Naive thymus-derived CD4-positive, alpha-beta T cell (primary cell): ENCODE data around the gene GPC6. TPM values are rescaled to one million over a fixed set of nuclear protein-coding genes. Genes with fewer than 3 reads are reported as not detected.

ENCODE experiments used
- ATAC-seq: fragments of 150-1000 bp; cut with Tn5 transposase; 2 replicates; pipeline ENCODE4 v1.10.0; 2021; ENCODE audit warnings: mild to moderate bottlenecking, moderate library complexity
- CTCF ChIA-PET: fragments of 350-600 bp; sonication (Branson Sonifier 250); formaldehyde crosslinking; loops from one replicate; lab custom pipeline; 2021; ENCODE audit warnings: antibody characterized with exemption; lab: Charles Lee
- POLR2A ChIA-PET: fragments of 350-600 bp; sonication (Branson Sonifier 250); formaldehyde crosslinking; loops from one replicate; lab custom pipeline; 2021; ENCODE audit warnings: antibody characterized with exemption, inconsistent platforms; lab: Charles Lee
- DNase-seq, 9 donors: peaks; one replicate each; pipeline versions ENCODE4 v3.0.0 to v3.0.0-alpha.2; 2020 to 2022; ENCODE audit warnings: mixed read lengths in 1 of 9
- H3K27ac ChIP-seq: one replicate; pipeline ENCODE4 v1.7.0; 2013; ENCODE audit warnings: mild to moderate bottlenecking, low read depth, low read length, moderate library complexity
- H3K27me3 ChIP-seq, 2 donors: one replicate each; pipeline ENCODE4 v1.7.0; 2013; ENCODE audit warnings: low read length in 2 of 2, mild to moderate bottlenecking in 2 of 2, moderate library complexity in 2 of 2; ENCODE audit not compliant: control insufficient read depth in 2 of 2, insufficient read depth in 2 of 2
- H3K36me3 ChIP-seq, 3 experiments: 1 replicate in 2 of 3; 2 replicates in 1 of 3; pipeline ENCODE4 v1.7.0; 2013; ENCODE audit warnings: low read length in 3 of 3, mild to moderate bottlenecking in 3 of 3, moderate library complexity in 1 of 3; ENCODE audit not compliant: insufficient read depth in 3 of 3, control insufficient read depth in 2 of 3
- H3K4me1 ChIP-seq, 2 donors: one replicate each; pipeline ENCODE4 v1.7.0; 2013; ENCODE audit warnings: low read length in 2 of 2, mild to moderate bottlenecking in 2 of 2, moderate library complexity in 1 of 2; ENCODE audit not compliant: control insufficient read depth in 2 of 2, insufficient read depth in 2 of 2
- H3K4me3 ChIP-seq: 2 replicates; pipeline ENCODE4 v1.7.0; 2013; ENCODE audit warnings: mild to moderate bottlenecking, low read length
- H3K9me3 ChIP-seq, 3 experiments: 1 replicate in 2 of 3; 2 replicates in 1 of 3; pipeline ENCODE4 v1.7.0; 2013; ENCODE audit warnings: low read length in 3 of 3; ENCODE audit not compliant: control insufficient read depth in 2 of 3
- H3K27ac Mint-ChIP-seq, 9 donors: one replicate each; pipeline ENCODE4 v1.8.0; 2020 to 2022; ENCODE audit warnings: mixed read lengths in 9 of 9, mild to moderate bottlenecking in 8 of 9, moderate library complexity in 5 of 9, inconsistent platforms in 2 of 9
- H3K27me3 Mint-ChIP-seq, 5 donors: one replicate each; pipeline ENCODE4 v1.8.0; 2021 to 2022; ENCODE audit warnings: mixed read lengths in 5 of 5, mild to moderate bottlenecking in 1 of 5
- H3K36me3 Mint-ChIP-seq, 5 donors: one replicate each; pipeline ENCODE4 v1.8.0; 2020 to 2022; ENCODE audit warnings: mixed read lengths in 5 of 5, mild to moderate bottlenecking in 3 of 5, inconsistent platforms in 1 of 5
- H3K4me1 Mint-ChIP-seq, 7 donors: one replicate each; pipeline ENCODE4 v1.8.0; 2020 to 2022; ENCODE audit warnings: mixed read lengths in 7 of 7, mild to moderate bottlenecking in 3 of 7, inconsistent platforms in 1 of 7
- H3K4me3 Mint-ChIP-seq, 10 donors: one replicate each; pipeline ENCODE4 v1.8.0; 2020 to 2022; ENCODE audit warnings: mild to moderate bottlenecking in 10 of 10, mixed read lengths in 10 of 10, moderate library complexity in 6 of 10, inconsistent platforms in 2 of 10
- H3K9me3 Mint-ChIP-seq, 11 donors: one replicate each; pipeline ENCODE4 v1.8.0; 2020 to 2022; ENCODE audit warnings: mixed read lengths in 11 of 11, mild to moderate bottlenecking in 4 of 11, inconsistent platforms in 1 of 11, moderate library complexity in 1 of 11
- intact Hi-C, 2 donors: fragments of 100-400 bp; cut with micrococcal nuclease; formaldehyde crosslinking; loops; one replicate each; pipeline ENCODE4 v1.15.1; 2023
- polyA plus RNA-seq, 2 donors: library from polyadenylated mRNA; unstranded; fragments of 300-500 nt; fragmentation: Illumina TruSeq; gene quantifications; one replicate each; pipeline ENCODE4 v1.2.3, GENCODE V29; 2021
- total RNA-seq, 6 experiments: library from RNA in 5 of 6; stranded (reverse) in 5 of 6; gene quantifications; 1 replicate in 5 of 6; 2 replicates in 1 of 6; pipeline ENCODE4 v1.2.3 and lab custom pipeline; 2021 to 2026

GPC6 gene
- total and polyA plus RNA-seq, 7 experiments from 2014 or later: not detected

- Histone ChIP-seq H3K27ac (no peak overlapping the region), H3K4me3 (no peak overlapping the region), H3K27me3 (no peaks in the 10 kb centered on the region), H3K9me3 (no peaks in the 10 kb centered on the region), H3K4me1 (peaks cover 19 to 22% of the 10 kb centered on the region in 2 donors), H3K36me3 (no peaks in the 10 kb centered on the region)
- ATAC-seq: no peak
- POLR2A ChIA-PET: no interaction called here
- Mint-ChIP-seq H3K4me1 (peaks cover 16 to 60% (median 40%) of the 10 kb centered on the region in 7 donors), H3K27me3 (no peaks in the 10 kb centered on the region), H3K9me3 (peaks cover 0 to 22% (median 0%) of the 10 kb centered on the region in 11 donors), H3K27ac (no peak overlapping the region), H3K4me3 (no peak overlapping the region), H3K36me3 (peaks cover 0 to 34% (median 4%) of the 10 kb centered on the region in 5 donors)
- intact Hi-C loops: loop anchor here in 1 of 2 donors (5.0 kb wide), 2 partner anchors 82 to 283 kb away; partner anchors contain the start of gene GPR180
- CTCF ChIA-PET: no interaction called here
- DNase-seq: no peak
Measured at GRCh38 chr13:94319501-94319900, 1092.9 kb downstream of the GPC6 start.

GRCh38 chr13:94322925-94323763 is 1096.5 kb downstream of the GPC6 start:
- no peaks in the 10 kb centered on the region for H3K27me3 Mint-ChIP-seq
- DNase-seq (no peak), ATAC-seq (no peak)
- H3K27ac ChIP-seq: peak overlapping the region; percentile 62
- H3K27me3 ChIP-seq: no peaks in the 10 kb centered on the region
- peaks cover 0 to 22% (median 5%) of the 10 kb centered on the region in 11 donors for H3K9me3 Mint-ChIP-seq
- H3K4me3 ChIP-seq: no peak overlapping the region
- H3K4me1 Mint-ChIP-seq: peaks cover 22 to 66% (median 60%) of the 10 kb centered on the region in 7 donors
- H3K4me1 ChIP-seq: peaks cover 37 to 55% of the 10 kb centered on the region in 2 donors
- H3K36me3 Mint-ChIP-seq: peaks cover 4 to 28% (median 9%) of the 10 kb centered on the region in 5 donors
- H3K9me3 ChIP-seq: no peaks in the 10 kb centered on the region
- peak overlapping the region; percentile 51 to 99 (median 81) for H3K27ac Mint-ChIP-seq
- peak overlapping the region in 9 of 10 donors; percentile 8 to 83 (median 72) for H3K4me3 Mint-ChIP-seq
- no peaks in the 10 kb centered on the region for H3K36me3 ChIP-seq
- intact Hi-C loops: loop anchor here (1.0 to 5.0 kb wide), 5 partner anchors 22 to 279 kb away; partner anchors contain the start of gene GPR180 (in 1 of the 2)
- POLR2A ChIA-PET: interaction anchor here (0.6 to 1.6 kb wide), 5 partner anchors 10 to 243 kb away, joined by 3 to 4 read pairs (median 3); no protein-coding TSS in a partner anchor
- CTCF ChIA-PET: interaction anchor here (1.0 to 1.4 kb wide), 4 partner anchors 21 to 86 kb away, joined by 5 to 7 read pairs (median 6); no protein-coding TSS in a partner anchor

GRCh38 chr13:94323764-94324758 is 1097.5 kb downstream of the GPC6 start:
- Mint-ChIP-seq H3K27ac (peak overlapping the region; percentile 74 to 99 (median 93)), H3K4me3 (peak overlapping the region; percentile 50 to 86 (median 76)), H3K4me1 (peaks cover 22 to 72% (median 66%) of the 10 kb centered on the region in 7 donors), H3K9me3 (peaks cover 0 to 22% (median 5%) of the 10 kb centered on the region in 11 donors), H3K36me3 (peaks cover 4 to 28% (median 9%) of the 10 kb centered on the region in 5 donors), H3K27me3 (no peaks in the 10 kb centered on the region)
- DNase-seq (peak in 7 of 9 donors; percentile 48 to 78 (median 71)), ATAC-seq (peak; percentile 94)
- H3K9me3 ChIP-seq: no peaks in the 10 kb centered on the region
- CTCF ChIA-PET: interaction anchor here (1.0 to 1.4 kb wide), 4 partner anchors 20 to 87 kb away, joined by 5 to 7 read pairs (median 6); no protein-coding TSS in a partner anchor
- intact Hi-C loops: loop anchor here (1.0 to 5.0 kb wide), 6 partner anchors 21 to 278 kb away; partner anchors contain the start of gene GPR180 (in 1 of the 2)
- H3K36me3 ChIP-seq: no peaks in the 10 kb centered on the region
- H3K27ac ChIP-seq: peak overlapping the region; percentile 62
- H3K27me3 ChIP-seq: no peaks in the 10 kb centered on the region
- peak overlapping the region; percentile 32 for H3K4me3 ChIP-seq
- POLR2A ChIA-PET: interaction anchor here (0.6 to 1.6 kb wide), 7 partner anchors 12 to 244 kb away, joined by 3 to 4 read pairs (median 3); no protein-coding TSS in a partner anchor
- H3K4me1 ChIP-seq: peaks cover 43 to 62% of the 10 kb centered on the region in 2 donors

DNA sequence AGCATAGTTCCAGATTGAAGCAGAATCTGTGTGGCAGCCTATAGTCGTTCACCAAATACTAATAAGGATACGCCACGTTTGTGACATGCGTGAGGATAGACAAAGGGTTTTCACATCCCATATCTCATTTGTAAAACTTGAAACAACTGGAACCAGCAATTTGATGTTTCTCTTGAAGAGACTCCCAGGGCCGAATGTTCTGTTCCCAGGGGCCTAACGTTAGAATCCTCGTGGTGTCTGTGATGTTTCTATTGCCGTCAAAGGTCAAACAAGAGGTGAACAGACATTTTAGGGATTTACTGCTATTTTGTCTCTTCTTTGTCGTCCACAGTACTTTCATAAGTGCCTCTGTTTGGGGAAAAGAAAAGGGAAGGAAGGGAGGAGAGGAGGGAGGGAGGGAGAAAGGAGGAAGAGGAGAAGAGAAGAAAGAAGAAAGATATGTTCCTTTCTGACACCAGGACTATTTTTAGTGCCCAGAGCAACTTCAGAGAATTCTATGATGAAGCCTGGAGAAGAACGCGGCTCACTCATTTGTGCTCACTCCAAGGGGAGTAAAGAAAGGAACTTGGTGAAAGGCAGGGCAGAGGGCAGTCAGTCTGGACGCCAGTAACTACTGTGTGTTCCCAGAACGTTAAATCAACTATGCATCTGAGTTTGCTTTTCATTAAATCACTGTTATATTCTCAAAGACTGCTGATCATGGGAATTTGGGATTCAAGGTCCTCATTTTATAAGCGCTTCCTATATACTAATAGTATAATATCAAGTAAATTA is 1098.3 kb downstream of the GPC6 start:
- peaks cover 4 to 31% (median 9%) of the 10 kb centered on the region in 5 donors for H3K36me3 Mint-ChIP-seq
- H3K4me1 ChIP-seq: peaks cover 49 to 71% of the 10 kb centered on the region in 2 donors
- H3K27me3 Mint-ChIP-seq: peaks cover 0 to 5% (median 4%) of the 10 kb centered on the region in 5 donors
- intact Hi-C loops: loop anchor here (2.0 to 5.0 kb wide), 7 partner anchors 48 to 277 kb away; partner anchors contain the start of gene GPR180 (in 1 of the 2)
- peaks cover 0 to 4% of the 10 kb centered on the region in 2 donors for H3K27me3 ChIP-seq
- peak overlapping the region; percentile 58 to 98 (median 92) for H3K27ac Mint-ChIP-seq
- peaks cover 0 to 22% (median 5%) of the 10 kb centered on the region in 11 donors for H3K9me3 Mint-ChIP-seq
- DNase-seq (no peak), ATAC-seq (no peak)
- peak overlapping the region in 7 of 10 donors; percentile 12 to 83 (median 55) for H3K4me3 Mint-ChIP-seq
- no peak overlapping the region for H3K4me3 ChIP-seq
- ChIA-PET CTCF (no interaction called here), POLR2A (interaction anchor here (0.7 kb wide), 1 partner anchor 95 kb away, joined by 3 read pairs; no protein-coding TSS in a partner anchor)
- no peaks in the 10 kb centered on the region for H3K9me3 ChIP-seq
- H3K4me1 Mint-ChIP-seq: peaks cover 27 to 81% (median 74%) of the 10 kb centered on the region in 7 donors
- no peak overlapping the region for H3K27ac ChIP-seq
- H3K36me3 ChIP-seq: no peaks in the 10 kb centered on the region

GRCh38 chr13:94325650-94326049 is 1099.0 kb downstream of the GPC6 start:
- intact Hi-C loops: loop anchor here (1.0 to 5.0 kb wide), 5 partner anchors 8 to 223 kb away; no protein-coding TSS in a partner anchor
- Histone ChIP-seq H3K4me3 (no peak overlapping the region), H3K36me3 (no peaks in the 10 kb centered on the region), H3K27me3 (peaks cover 0 to 4% of the 10 kb centered on the region in 2 donors), H3K27ac (no peak overlapping the region), H3K9me3 (no peaks in the 10 kb centered on the region), H3K4me1 (peaks cover 56 to 78% of the 10 kb centered on the region in 2 donors)
- peak overlapping the region in 4 of 9 donors; percentile 29 to 98 (median 56) for H3K27ac Mint-ChIP-seq
- DNase-seq: no peak
- no peak for ATAC-seq
- H3K9me3 Mint-ChIP-seq: peaks cover 0 to 22% (median 5%) of the 10 kb centered on the region in 11 donors
- H3K4me1 Mint-ChIP-seq: peaks cover 34 to 88% (median 81%) of the 10 kb centered on the region in 7 donors
- peaks cover 0 to 12% (median 7%) of the 10 kb centered on the region in 5 donors for H3K27me3 Mint-ChIP-seq
- H3K36me3 Mint-ChIP-seq: peaks cover 4 to 33% (median 9%) of the 10 kb centered on the region in 5 donors
- ChIA-PET POLR2A (no interaction called here), CTCF (no interaction called here)
- peak overlapping the region in 5 of 10 donors; percentile 16 to 72 (median 30) for H3K4me3 Mint-ChIP-seq
